ENCODE measurements around the gene EXOSC3. TPM values are rescaled to one million over a fixed set of nuclear protein-coding genes. Genes with fewer than 3 reads are reported as not detected.

The EXOSC3 gene
- total and polyA plus RNA-seq, 2 of the 13 experiments (the other 11 are each of a cell fraction or from before 2014, with no cell fraction given): 17.5 to 68.7 TPM

- no peak; the same call in none of the 2 replicates for TF ChIP-seq MED1 (CRISPR knock-in tag; IDR thresholded peaks at IDR 0.05)
- TF ChIP-seq ZMYM2 (CRISPR knock-in tag; IDR thresholded peaks at IDR 0.05): no peak
- no peak; the same call in 1 of the 2 replicates for TF ChIP-seq NR2F2 (IDR thresholded peaks at IDR 0.05; ENCODE audit: borderline replicate concordance, low read depth)
- TF ChIP-seq IRX3 (CRISPR knock-in tag; IDR thresholded peaks at IDR 0.05; ENCODE audit: borderline replicate concordance, low read depth): no peak
- TF ChIP-seq NFE2 (CRISPR knock-in tag; IDR thresholded peaks at IDR 0.05): no peak
- no peak for TF ChIP-seq ZNF292 (CRISPR knock-in tag; IDR thresholded peaks at IDR 0.05; ENCODE audit: borderline replicate concordance, low read depth)
- TF ChIP-seq SALL2 (CRISPR knock-in tag; IDR thresholded peaks at IDR 0.05): peak; percentile 49; the same call in 1 of the 2 replicates
- peak; percentile 79; the same call in 1 of the 2 replicates for TF ChIP-seq MYNN (CRISPR knock-in tag; IDR thresholded peaks at IDR 0.05; ENCODE audit: low read depth)
- TF ChIP-seq ZNF318 (CRISPR knock-in tag; IDR thresholded peaks at IDR 0.05): peak; percentile 91; the same call in 1 of the 2 replicates
- no peak for TF ChIP-seq TAF15 (IDR thresholded peaks at IDR 0.05; ENCODE audit: low read depth, low read length, poor library complexity, severe bottlenecking)
- no peak for TF ChIP-seq BHLHE40 (IDR thresholded peaks at IDR 0.05; ENCODE audit: low read length)
- peak; percentile 44; the same call in 1 of the 2 replicates for TF ChIP-seq HOXA9 (CRISPR knock-in tag; IDR thresholded peaks at IDR 0.05; ENCODE audit: borderline replicate concordance)
- no peak; the same call in 1 of the 2 replicates for TF ChIP-seq RXRB (CRISPR knock-in tag; IDR thresholded peaks at IDR 0.05; ENCODE audit: borderline replicate concordance)
- no peak for TF ChIP-seq ZBTB8A (CRISPR knock-in tag; IDR thresholded peaks at IDR 0.05; ENCODE audit: borderline replicate concordance, low read depth)
- TF ChIP-seq ZBTB43 (CRISPR knock-in tag; conservative IDR thresholded peaks at IDR 0.05): no peak
- TF ChIP-seq PHF5A (CRISPR knock-in tag; IDR thresholded peaks at IDR 0.05; ENCODE audit: low read depth, unreplicated experiment): peak; percentile 26
- no peak for TF ChIP-seq TSC22D2 (CRISPR knock-in tag; IDR thresholded peaks at IDR 0.05; ENCODE audit: borderline replicate concordance)
Observed at GRCh38 chr9:37784616-37785483, at the start of gene EXOSC3 (continued).
